Measurements from ENCODE around the gene NEK10. TPM values are rescaled to one million over a fixed set of nuclear protein-coding genes. Genes with fewer than 3 reads are reported as not detected.

Gene NEK10
- total RNA-seq, 1 experiment from 2014 or later = 5.7 TPM

DNA sequence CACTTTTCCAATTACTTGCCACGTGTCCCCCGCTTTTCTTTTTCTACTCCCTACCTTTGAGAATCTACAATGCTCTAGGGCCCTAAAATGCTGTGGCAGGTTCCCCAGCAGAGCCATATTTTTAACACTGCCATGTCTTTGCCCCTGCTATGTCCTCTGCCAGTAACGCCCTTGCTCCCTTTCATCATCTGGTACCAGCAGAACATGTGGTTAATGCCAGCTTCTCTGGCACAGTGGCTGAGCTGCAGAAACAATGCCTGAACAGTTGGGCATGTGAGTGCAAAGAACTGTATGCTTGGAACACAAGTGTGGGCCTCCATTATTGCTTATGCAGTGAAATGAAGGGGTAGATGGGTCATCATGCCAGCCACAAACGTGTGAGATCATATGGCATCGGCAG, 287.6 kb downstream of the NEK10 start:
- no peaks in the 10 kb centered on the region for H3K9me3 ChIP-seq (ENCODE audit: control insufficient read depth, insufficient read depth, low read depth, low read length)
- in situ Hi-C loops (cut with HindIII; ENCODE audit: low pct_unique_long_range_greater_than_20kb, low sequenced_read_pairs) (no loop called here), intact Hi-C loops (cut with micrococcal nuclease; ENCODE audit: unreplicated experiment) (no loop called here)
- no peaks in the 10 kb centered on the region for H3K4me1 ChIP-seq (ENCODE audit: control insufficient read depth, insufficient read depth, low read length)
- ChIA-PET POLR2A (no interaction called here), CTCF (no interaction called here)
- TF ChIP-seq CTCF (IDR thresholded peaks at IDR 0.05) (no peak), TCF7L2 (IDR thresholded peaks at IDR 0.05; ENCODE audit: low read depth, low read length) (no peak), POLR2AphosphoS5 (IDR thresholded peaks at IDR 0.05; ENCODE audit: low read depth, low read length) (no peak), SIN3A (IDR thresholded peaks at IDR 0.05; ENCODE audit: borderline replicate concordance, insufficient read depth, low read depth, low read length) (no peak)
- TF ChIP-seq, protein P1, sequence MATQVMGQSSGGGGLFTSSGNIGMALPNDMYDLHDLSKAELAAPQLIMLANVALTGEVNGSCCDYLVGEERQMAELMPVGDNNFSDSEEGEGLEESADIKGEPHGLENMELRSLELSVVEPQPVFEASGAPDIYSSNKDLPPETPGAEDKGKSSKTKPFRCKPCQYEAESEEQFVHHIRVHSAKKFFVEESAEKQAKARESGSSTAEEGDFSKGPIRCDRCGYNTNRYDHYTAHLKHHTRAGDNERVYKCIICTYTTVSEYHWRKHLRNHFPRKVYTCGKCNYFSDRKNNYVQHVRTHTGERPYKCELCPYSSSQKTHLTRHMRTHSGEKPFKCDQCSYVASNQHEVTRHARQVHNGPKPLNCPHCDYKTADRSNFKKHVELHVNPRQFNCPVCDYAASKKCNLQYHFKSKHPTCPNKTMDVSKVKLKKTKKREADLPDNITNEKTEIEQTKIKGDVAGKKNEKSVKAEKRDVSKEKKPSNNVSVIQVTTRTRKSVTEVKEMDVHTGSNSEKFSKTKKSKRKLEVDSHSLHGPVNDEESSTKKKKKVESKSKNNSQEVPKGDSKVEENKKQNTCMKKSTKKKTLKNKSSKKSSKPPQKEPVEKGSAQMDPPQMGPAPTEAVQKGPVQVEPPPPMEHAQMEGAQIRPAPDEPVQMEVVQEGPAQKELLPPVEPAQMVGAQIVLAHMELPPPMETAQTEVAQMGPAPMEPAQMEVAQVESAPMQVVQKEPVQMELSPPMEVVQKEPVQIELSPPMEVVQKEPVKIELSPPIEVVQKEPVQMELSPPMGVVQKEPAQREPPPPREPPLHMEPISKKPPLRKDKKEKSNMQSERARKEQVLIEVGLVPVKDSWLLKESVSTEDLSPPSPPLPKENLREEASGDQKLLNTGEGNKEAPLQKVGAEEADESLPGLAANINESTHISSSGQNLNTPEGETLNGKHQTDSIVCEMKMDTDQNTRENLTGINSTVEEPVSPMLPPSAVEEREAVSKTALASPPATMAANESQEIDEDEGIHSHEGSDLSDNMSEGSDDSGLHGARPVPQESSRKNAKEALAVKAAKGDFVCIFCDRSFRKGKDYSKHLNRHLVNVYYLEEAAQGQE (IDR thresholded peaks at IDR 0.05; ENCODE audit: insufficient read depth in 1 of 2, low read depth in 2 of 2, low read length in 1 of 2) = no peak
- DNase-seq (ENCODE audit: low read depth, low spot score) = no peak
- no peaks in the 10 kb centered on the region for H3K27me3 ChIP-seq (ENCODE audit: control insufficient read depth, insufficient read depth, low read length)
- no peaks in the 10 kb centered on the region for H3K36me3 ChIP-seq (ENCODE audit: control insufficient read depth, insufficient read depth, low read length)
- H3K4me3 ChIP-seq (ENCODE audit: low read depth in 2 of 2, low read length in 2 of 2) = no peak overlapping the region
- BruUV-seq (replicated peaks) = no TSS peak
- no peak overlapping the region for H3K27ac ChIP-seq (ENCODE audit: low read length)
- no peak for ATAC-seq

- no peak overlapping the region for H3K4me3 ChIP-seq (ENCODE audit: low read depth in 2 of 2, low read length in 2 of 2)
- no peak for ATAC-seq
- H3K9me3 ChIP-seq (ENCODE audit: control insufficient read depth, insufficient read depth, low read depth, low read length) = no peaks in the 10 kb centered on the region
- H3K36me3 ChIP-seq (ENCODE audit: control insufficient read depth, insufficient read depth, low read length) = no peaks in the 10 kb centered on the region
- no peaks in the 10 kb centered on the region for H3K27me3 ChIP-seq (ENCODE audit: control insufficient read depth, insufficient read depth, low read length)
- BruUV-seq (replicated peaks) = no TSS peak
- ChIA-PET POLR2A (no interaction called here), CTCF (no interaction called here)
- H3K27ac ChIP-seq (ENCODE audit: low read length) = no peak overlapping the region
- in situ Hi-C loops (cut with HindIII; ENCODE audit: low pct_unique_long_range_greater_than_20kb, low sequenced_read_pairs) = no loop called here
- TF ChIP-seq CTCF (IDR thresholded peaks at IDR 0.05) = no peak
- TF ChIP-seq TCF7L2 (IDR thresholded peaks at IDR 0.05; ENCODE audit: low read depth, low read length) = no peak
- TF ChIP-seq SIN3A (IDR thresholded peaks at IDR 0.05; ENCODE audit: borderline replicate concordance, insufficient read depth, low read depth, low read length) = no peak
- TF ChIP-seq, protein P1 (IDR thresholded peaks at IDR 0.05; ENCODE audit: insufficient read depth in 1 of 2, low read depth in 2 of 2, low read length in 1 of 2) = no peak
- no peak for TF ChIP-seq POLR2AphosphoS5 (IDR thresholded peaks at IDR 0.05; ENCODE audit: low read depth, low read length)
- no peaks in the 10 kb centered on the region for H3K4me1 ChIP-seq (ENCODE audit: control insufficient read depth, insufficient read depth, low read length)
- intact Hi-C loops (cut with micrococcal nuclease; ENCODE audit: unreplicated experiment) = no loop called here
- no peak for DNase-seq (ENCODE audit: low read depth, low spot score)
These were observed 289.0 kb downstream of the NEK10 start for GRCh38 chr3:27080258-27080525.

Measured in Panc1 (cell line).